ENCODE results near the gene CATSPERE. TPM values are rescaled to one million over a fixed set of nuclear protein-coding genes. Genes with fewer than 3 reads are reported as not detected.
A peak's percentile ranks its signal among the peaks of the same experiment; 100 is the strongest.

The CATSPERE gene
- total and polyA plus RNA-seq, 2 of the 8 experiments (the other 6 are each of a cell fraction or from before 2014, with no cell fraction given) = 0.05 to 0.45 TPM

DNA sequence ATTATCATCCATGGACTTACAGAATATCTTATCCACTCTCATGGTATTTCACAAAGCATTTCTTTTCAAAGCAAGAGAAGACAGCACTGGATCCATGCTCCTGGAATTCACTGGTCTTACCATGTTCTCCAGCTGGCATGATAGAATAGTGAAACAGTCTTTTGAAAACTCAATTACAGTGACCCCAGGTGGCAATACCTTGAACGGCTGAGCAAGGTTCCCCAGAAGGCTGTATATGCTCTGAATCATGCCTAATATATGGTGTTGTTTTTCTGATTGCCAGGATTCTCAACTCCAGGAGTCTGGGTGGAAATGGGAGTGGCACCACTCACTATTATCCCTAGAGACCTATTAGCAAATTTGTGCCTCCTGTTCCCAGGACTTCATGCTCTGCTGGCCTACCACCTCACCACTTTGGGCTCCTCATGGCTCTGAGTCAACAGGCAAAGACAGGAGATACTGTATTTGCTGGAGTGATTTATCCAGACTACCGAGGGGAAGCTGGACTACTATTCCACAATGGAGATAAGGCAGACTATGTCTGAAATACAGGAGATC lies 87.6 kb downstream of the CATSPERE start:
- no peak overlapping the region for H2BK20ac ChIP-seq (ENCODE audit: low read length)
- no peak overlapping the region for H3K27ac ChIP-seq (ENCODE audit: low read depth, low read length)
- DNase-seq (ENCODE audit: low read depth in 1 of 2, low spot score in 2 of 2) = no peak
- H3K27me3 ChIP-seq (replicated peaks in 1 of 4; ENCODE audit: control insufficient read depth in 3 of 4, extremely low read depth in 1 of 4, insufficient read depth in 3 of 4, low read length in 3 of 4) = no peaks in the 10 kb centered on the region
- WGBS, 2 experiments (ENCODE audit: extremely low coverage in 1 of 2, insufficient coverage in 1 of 2, insufficient read length in 1 of 2, insufficient replicate concordance in 2 of 2, low coverage in 1 of 2, low lambda C conversion rate in 2 of 2, missing lambda C conversion rate in 1 of 2) = 73% methylated on average over 2 of the region's 2 CpGs; no CpG with 5 or more reads in 1 of the 2 experiments
- H3K14ac ChIP-seq (ENCODE audit: insufficient read length) = no peak overlapping the region
- H2AFZ ChIP-seq (ENCODE audit: low read length) = no peak overlapping the region
- H3K4me1 ChIP-seq (replicated peaks in 1 of 4; ENCODE audit: control insufficient read depth in 3 of 4, insufficient read depth in 4 of 4, low read length in 3 of 4) = no peaks in the 10 kb centered on the region
- FAIRE-seq = peak; percentile 13
- no peaks in the 10 kb centered on the region for H3K79me1 ChIP-seq (ENCODE audit: low read depth, low read length)
- H3K9ac ChIP-seq (replicated peaks in 1 of 4; ENCODE audit: extremely low read depth in 1 of 4, low read depth in 3 of 4, low read length in 3 of 4) = no peak overlapping the region
- TF ChIP-seq FOSL1 (IDR thresholded peaks at IDR 0.05; ENCODE audit: insufficient read depth, low read depth, low read length) = no peak
- TF ChIP-seq, protein P1, sequence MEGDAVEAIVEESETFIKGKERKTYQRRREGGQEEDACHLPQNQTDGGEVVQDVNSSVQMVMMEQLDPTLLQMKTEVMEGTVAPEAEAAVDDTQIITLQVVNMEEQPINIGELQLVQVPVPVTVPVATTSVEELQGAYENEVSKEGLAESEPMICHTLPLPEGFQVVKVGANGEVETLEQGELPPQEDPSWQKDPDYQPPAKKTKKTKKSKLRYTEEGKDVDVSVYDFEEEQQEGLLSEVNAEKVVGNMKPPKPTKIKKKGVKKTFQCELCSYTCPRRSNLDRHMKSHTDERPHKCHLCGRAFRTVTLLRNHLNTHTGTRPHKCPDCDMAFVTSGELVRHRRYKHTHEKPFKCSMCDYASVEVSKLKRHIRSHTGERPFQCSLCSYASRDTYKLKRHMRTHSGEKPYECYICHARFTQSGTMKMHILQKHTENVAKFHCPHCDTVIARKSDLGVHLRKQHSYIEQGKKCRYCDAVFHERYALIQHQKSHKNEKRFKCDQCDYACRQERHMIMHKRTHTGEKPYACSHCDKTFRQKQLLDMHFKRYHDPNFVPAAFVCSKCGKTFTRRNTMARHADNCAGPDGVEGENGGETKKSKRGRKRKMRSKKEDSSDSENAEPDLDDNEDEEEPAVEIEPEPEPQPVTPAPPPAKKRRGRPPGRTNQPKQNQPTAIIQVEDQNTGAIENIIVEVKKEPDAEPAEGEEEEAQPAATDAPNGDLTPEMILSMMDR (IDR thresholded peaks at IDR 0.05; ENCODE audit: control extremely low read depth in 1 of 3, insufficient read depth in 1 of 3, low read depth in 1 of 3, low read length in 3 of 3) = peak in 1 of 3 experiments; percentile 36; a peak in 1 of 4 replicates
- TF ChIP-seq RAD21 (IDR thresholded peaks at IDR 0.05 in 1 of 2, conservative IDR thresholded peaks at IDR 0.05 in 1 of 2; ENCODE audit: low read depth in 2 of 2, low read length in 2 of 2) = peak; percentile 30 to 50
- TF ChIP-seq ZNF274 (IDR thresholded peaks at IDR 0.05; ENCODE audit: borderline replicate concordance, extremely low read depth, low read length) = no peak
- no peaks in the 10 kb centered on the region for H3K23me2 ChIP-seq (ENCODE audit: low read depth, low read length)
- H2BK12ac ChIP-seq (ENCODE audit: low read depth, low read length) = no peak overlapping the region
- no peaks in the 10 kb centered on the region for H3K79me2 ChIP-seq (ENCODE audit: control insufficient read depth in 1 of 2, insufficient read depth in 2 of 2, low read length in 2 of 2)
- H3K56ac ChIP-seq (replicated peaks; ENCODE audit: insufficient read length, low read depth, low read length) = no peak overlapping the region
- H4K8ac ChIP-seq (ENCODE audit: extremely low read depth, insufficient read depth, low read length) = no peak overlapping the region
- H4K91ac ChIP-seq (replicated peaks; ENCODE audit: insufficient read length, low read length) = no peak overlapping the region
- CTCF ChIA-PET (ENCODE audit: partially characterized antibody) = interaction anchor here (0.6 to 0.7 kb wide), 2 partner anchors 13 to 275 kb away, joined by 3 read pairs; no protein-coding TSS in a partner anchor
- POLR2A ChIA-PET (ENCODE audit: partially characterized antibody) = interaction anchor here (0.6 to 1.0 kb wide), 2 partner anchors 97 to 171 kb away, joined by 4 read pairs; no protein-coding TSS in a partner anchor
- H3K4me2 ChIP-seq (ENCODE audit: insufficient read depth in 1 of 2, low read depth in 2 of 2, low read length in 2 of 2) = no peak overlapping the region
- no peaks in the 10 kb centered on the region for H3K36me3 ChIP-seq (ENCODE audit: control insufficient read depth in 2 of 4, insufficient read depth in 4 of 4, low read length in 3 of 4)
- H4K5ac ChIP-seq (ENCODE audit: insufficient read length, low read depth, low read length) = no peak overlapping the region
- no peaks in the 10 kb centered on the region for H4K20me1 ChIP-seq (replicated peaks in 1 of 2; ENCODE audit: control insufficient read depth in 1 of 2, insufficient read depth in 2 of 2, low read length in 2 of 2)
- no peak overlapping the region for H3K4ac ChIP-seq (replicated peaks; ENCODE audit: insufficient read length, low read depth, low read length)
- no peak overlapping the region for H3K18ac ChIP-seq (ENCODE audit: extremely low read depth, low read length)
- no peak overlapping the region for H3K23ac ChIP-seq (ENCODE audit: insufficient read length)
- no peak overlapping the region for H2AK5ac ChIP-seq (ENCODE audit: low read depth, low read length)
- no peak overlapping the region for H2BK120ac ChIP-seq (replicated peaks; ENCODE audit: low read depth, low read length)
- no peak overlapping the region for H3K4me3 ChIP-seq (ENCODE audit: extremely low read depth in 1 of 4, insufficient read depth in 2 of 4, low read depth in 3 of 4, low read length in 4 of 4)
- 0 out of 4 replicates have a peak, but pooled peaks cover 0 to 2% of the 10 kb centered on the region in 2 experiments for H3K9me3 ChIP-seq (ENCODE audit: insufficient read depth in 2 of 2, low read depth in 1 of 2, low read length in 1 of 2)
- H2BK5ac ChIP-seq (ENCODE audit: low read depth, low read length) = no peak overlapping the region
- H2BK15ac ChIP-seq (ENCODE audit: low read length) = no peak overlapping the region
